ENCODE results near the gene ADNP2.

Gene ADNP2

GRCh38 chr18:80187956-80188642 lies 79.0 kb downstream of the ADNP2 start:
- DNase-seq (ENCODE audit: low read depth) = no peak
- no peak for TF ChIP-seq CTCF (IDR thresholded peaks at IDR 0.05; ENCODE audit: control insufficient read depth, extremely low read depth, insufficient read depth)
- no peak overlapping the region for H3K4me3 ChIP-seq (ENCODE audit: low read depth, low read length)

- H3K4me3 ChIP-seq (ENCODE audit: low read depth, low read length) = no peak overlapping the region
- TF ChIP-seq CTCF (IDR thresholded peaks at IDR 0.05; ENCODE audit: control insufficient read depth, extremely low read depth, insufficient read depth) = no peak
- DNase-seq (ENCODE audit: low read depth) = no peak
Measured at GRCh38 chr18:80188643-80189530, 79.8 kb downstream of the ADNP2 start.

- no peak for TF ChIP-seq CTCF (IDR thresholded peaks at IDR 0.05; ENCODE audit: control insufficient read depth, extremely low read depth, insufficient read depth)
- no peak overlapping the region for H3K4me3 ChIP-seq (ENCODE audit: low read depth, low read length)
- no peak for DNase-seq (ENCODE audit: low read depth)
Measured at GRCh38 chr18:80189531-80189865, 80.4 kb downstream of the ADNP2 start.
